Mesenchymal stem cell (in vitro differentiated cells and primary cell): ENCODE measurements around the gene HDAC7.

Experiments used
- DNase-seq: peaks from one replicate; pipeline ENCODE4 v3.0.0-alpha.2; 2013
- H2AFZ ChIP-seq: one replicate; pipeline ENCODE4 v1.6.1; 2013; ENCODE audit warnings: low read depth, mild to moderate bottlenecking, control low read depth, inconsistent platforms, low read length, moderate library complexity
- H2AK5ac ChIP-seq: 2 replicates; pipeline ENCODE4 v1.6.1; 2013; ENCODE audit warnings: low read length, moderate library complexity, mild to moderate bottlenecking, inconsistent platforms; ENCODE audit not compliant: severe bottlenecking
- H2BK120ac ChIP-seq: one replicate; pipeline ENCODE4 v1.6.1; 2013; ENCODE audit warnings: low read depth, mild to moderate bottlenecking, inconsistent platforms, low read length, moderate library complexity
- H2BK12ac ChIP-seq, 2 experiments: one replicate each; pipeline ENCODE4 v1.6.1; 2013; ENCODE audit warnings: inconsistent platforms in 2 of 2, low read length in 2 of 2, mild to moderate bottlenecking in 2 of 2, moderate library complexity in 2 of 2, control low read depth in 1 of 2
- H2BK15ac ChIP-seq: one replicate; pipeline ENCODE4 v1.6.1; 2013; ENCODE audit warnings: mild to moderate bottlenecking, low read depth, inconsistent platforms; ENCODE audit not compliant: poor library complexity, severe bottlenecking
- H2BK5ac ChIP-seq: 2 replicates; pipeline ENCODE4 v1.6.1; 2013; ENCODE audit warnings: low read depth, mild to moderate bottlenecking, low read length, control low read depth, inconsistent platforms; ENCODE audit not compliant: poor library complexity, severe bottlenecking
- H3K14ac ChIP-seq, 2 experiments: one replicate each; pipeline ENCODE4 v1.6.1; 2013; ENCODE audit warnings: inconsistent platforms in 2 of 2, low read length in 2 of 2, control low read depth in 1 of 2, mild to moderate bottlenecking in 1 of 2, moderate library complexity in 1 of 2
- H3K18ac ChIP-seq, 2 experiments: one replicate each; pipeline ENCODE4 v1.6.1; 2013; ENCODE audit warnings: inconsistent platforms in 2 of 2, low read length in 2 of 2, control low read depth in 1 of 2, low read depth in 1 of 2, mild to moderate bottlenecking in 1 of 2
- H3K23ac ChIP-seq, 2 experiments: one replicate each; pipeline ENCODE4 v1.6.1; 2013; ENCODE audit warnings: inconsistent platforms in 2 of 2, low read length in 2 of 2, mild to moderate bottlenecking in 2 of 2, moderate library complexity in 2 of 2, control low read depth in 1 of 2
- H3K27ac ChIP-seq: 2 replicates; pipeline ENCODE4 v1.5.1; 2013; ENCODE audit warnings: mild to moderate bottlenecking, moderate library complexity, low read length, control low read depth, inconsistent platforms; ENCODE audit not compliant: poor library complexity, severe bottlenecking
- H3K27me3 ChIP-seq, 2 experiments: 2 replicates each; pipeline versions ENCODE4 v1.6.1 to v1.7.0; 2013; ENCODE audit warnings: low read length in 2 of 2, mild to moderate bottlenecking in 2 of 2, moderate library complexity in 2 of 2, control low read depth in 1 of 2, inconsistent platforms in 1 of 2; ENCODE audit not compliant: control insufficient read depth in 1 of 2, insufficient read depth in 1 of 2
- H3K36me3 ChIP-seq, 2 experiments: 2 replicates each; pipeline versions ENCODE4 v1.6.1 to v1.7.0; 2013; ENCODE audit warnings: low read length in 2 of 2, control low read depth in 1 of 2, inconsistent platforms in 1 of 2, low read depth in 1 of 2, mild to moderate bottlenecking in 1 of 2; ENCODE audit not compliant: insufficient read depth in 2 of 2, control insufficient read depth in 1 of 2
- H3K4ac ChIP-seq, 2 experiments: one replicate each; pipeline ENCODE4 v1.6.1; 2013; ENCODE audit warnings: inconsistent platforms in 2 of 2, low read length in 2 of 2, mild to moderate bottlenecking in 2 of 2, moderate library complexity in 2 of 2, control low read depth in 1 of 2, low read depth in 1 of 2
- H3K4me1 ChIP-seq: 2 replicates; pipeline ENCODE4 v1.6.1; 2013; ENCODE audit warnings: low read depth, low read length, control low read depth; ENCODE audit not compliant: control insufficient read depth, insufficient read depth
- H3K4me2 ChIP-seq: 2 replicates; pipeline ENCODE4 v1.6.1; 2013; ENCODE audit warnings: low read length, mild to moderate bottlenecking, inconsistent platforms; ENCODE audit not compliant: poor library complexity, severe bottlenecking
- H3K4me3 ChIP-seq, 2 experiments: 2 replicates each; pipeline versions ENCODE4 v1.5.1 to v1.7.0; 2013; ENCODE audit warnings: low read length in 2 of 2, mild to moderate bottlenecking in 2 of 2, control low read depth in 1 of 2, low read depth in 1 of 2; ENCODE audit not compliant: insufficient read depth in 1 of 2
- H3K79me1 ChIP-seq: replicated peaks from 2 replicates; pipeline ENCODE4 v1.6.1; 2013; ENCODE audit warnings: mild to moderate bottlenecking, control low read depth, low read length, inconsistent platforms; ENCODE audit not compliant: poor library complexity, severe bottlenecking
- H3K9ac ChIP-seq: 2 replicates; pipeline ENCODE4 v1.7.0; 2013; ENCODE audit warnings: mild to moderate bottlenecking, low read length, moderate library complexity
- H3K9me3 ChIP-seq: 2 replicates; pipeline ENCODE4 v1.7.0; 2013; ENCODE audit warnings: mild to moderate bottlenecking, low read length; ENCODE audit not compliant: control insufficient read depth
- H4K8ac ChIP-seq: one replicate; pipeline ENCODE4 v1.6.1; 2013; ENCODE audit warnings: inconsistent platforms, mild to moderate bottlenecking, low read length, moderate library complexity
- H4K91ac ChIP-seq: one replicate; pipeline ENCODE4 v1.6.1; 2013; ENCODE audit warnings: mild to moderate bottlenecking, low read length, inconsistent platforms
- WGBS: methylation state at CpG from one replicate; pipeline ENCODE4 v1.1.7; 2013; ENCODE audit warnings: mixed read lengths; 5-methylcytosine and 5-hydroxymethylcytosine counted together

Gene HDAC7

GRCh38 chr12:47775100-47775911 lies 44.4 kb downstream of the HDAC7 start:
- peaks cover 20% of the 10 kb centered on the region for H3K79me1 ChIP-seq
- H2AFZ ChIP-seq, result no peak overlapping the region
- H3K23ac ChIP-seq, result no peak overlapping the region
- peak overlapping the region in 1 of 2 experiments; percentile 13 for H3K18ac ChIP-seq
- no peak overlapping the region for H2BK5ac ChIP-seq
- peak overlapping the region; percentile 79 for H4K91ac ChIP-seq
- H3K9ac ChIP-seq, result no peak overlapping the region
- no peak overlapping the region for H2BK120ac ChIP-seq
- no peak overlapping the region for H3K4me3 ChIP-seq
- no peak overlapping the region for H3K4me2 ChIP-seq
- H3K4ac ChIP-seq, result no peak overlapping the region
- peak overlapping the region in 1 of 2 experiments; percentile 12 for H2BK12ac ChIP-seq
- 78% methylated on average over 10 of the region's 10 CpGs for whole genome bisulfite sequencing
- peak overlapping the region; percentile 40 for H2AK5ac ChIP-seq
- peaks cover 0 to 24% of the 10 kb centered on the region in 2 experiments for H3K36me3 ChIP-seq
- H3K27ac ChIP-seq, result no peak overlapping the region
- H3K14ac ChIP-seq, result no peak overlapping the region
- H2BK15ac ChIP-seq, result no peak overlapping the region
- H3K27me3 ChIP-seq, result no peaks in the 10 kb centered on the region
- H3K9me3 ChIP-seq, result no peaks in the 10 kb centered on the region
- H4K8ac ChIP-seq, result peak overlapping the region; percentile 68
- peaks cover 50% of the 10 kb centered on the region for H3K4me1 ChIP-seq
- DNase-seq, result peak; percentile 44

GRCh38 chr12:47774663-47775062 lies 45.0 kb downstream of the HDAC7 start:
- Histone ChIP-seq H3K4me1 (peaks cover 50% of the 10 kb centered on the region), H3K4me2 (peak overlapping the region; percentile 0), H3K27me3 (no peaks in the 10 kb centered on the region), H4K8ac (peak overlapping the region; percentile 8), H2BK120ac (no peak overlapping the region), H3K36me3 (peaks cover 0 to 18% of the 10 kb centered on the region in 2 experiments), H3K4ac (no peak overlapping the region), H3K79me1 (peaks cover 20% of the 10 kb centered on the region), H2AK5ac (peak overlapping the region; percentile 40), H3K18ac (no peak overlapping the region), H2BK12ac (peak overlapping the region in 1 of 2 experiments; percentile 15), H3K9me3 (no peaks in the 10 kb centered on the region), H4K91ac (peak overlapping the region; percentile 9), H3K27ac (no peak overlapping the region), H3K23ac (no peak overlapping the region), H3K9ac (no peak overlapping the region), H3K14ac (no peak overlapping the region), H2BK5ac (no peak overlapping the region), H2AFZ (no peak overlapping the region), H3K4me3 (peak overlapping the region in 1 of 2 experiments; percentile 83), H2BK15ac (no peak overlapping the region)
- DNase-seq, result no peak
- WGBS, result 98% methylated on average over 7 of the region's 7 CpGs

- Histone ChIP-seq H3K4me3 (peak overlapping the region; percentile 83 to 88), H2BK5ac (no peak overlapping the region), H3K9me3 (no peaks in the 10 kb centered on the region), H3K27me3 (no peaks in the 10 kb centered on the region), H2AK5ac (peak overlapping the region; percentile 5), H3K9ac (peak overlapping the region; percentile 82), H3K27ac (no peak overlapping the region), H3K36me3 (peaks cover 0 to 15% of the 10 kb centered on the region in 2 experiments), H3K4me1 (peaks cover 49% of the 10 kb centered on the region), H3K18ac (no peak overlapping the region), H3K23ac (peak overlapping the region in 1 of 2 experiments; percentile 9), H2BK12ac (peak overlapping the region in 1 of 2 experiments; percentile 49), H3K79me1 (peaks cover 19% of the 10 kb centered on the region), H2BK15ac (no peak overlapping the region), H3K4me2 (peak overlapping the region; percentile 87), H4K8ac (peak overlapping the region; percentile 59), H2BK120ac (no peak overlapping the region), H4K91ac (peak overlapping the region; percentile 5), H2AFZ (peak overlapping the region; percentile 88), H3K4ac (peak overlapping the region in 1 of 2 experiments; percentile 81), H3K14ac (peak overlapping the region in 1 of 2 experiments; percentile 77)
- DNase-seq, result no peak
- WGBS, result 52% methylated on average over 7 of the region's 14 CpGs
These were observed 45.7 kb downstream of the HDAC7 start for GRCh38 chr12:47773858-47774580.
